SIG-M5 treated with dmso at 0.1 percent for 504 hours (cell line): ENCODE results near the gene AGAP1.

Experiments
- DNase-seq: peaks from one replicate; lab custom pipeline; 2025; ENCODE audit not compliant: unreplicated experiment; lab: John Stamatoyannopoulos, UW

Gene AGAP1

GRCh38 chr2:235606004-235606715 lies 112.3 kb downstream of the AGAP1 start:
- no peak for DNase-seq

- DNase-seq = no peak
These were observed 113.8 kb downstream of the AGAP1 start for GRCh38 chr2:235607546-235608199.

- no peak for DNase-seq
These were observed 114.5 kb downstream of the AGAP1 start for GRCh38 chr2:235608200-235608887.

- DNase-seq = no peak
These were observed 115.5 kb downstream of the AGAP1 start for GRCh38 chr2:235609321-235609720.

GRCh38 chr2:235609746-235610145 lies 115.9 kb downstream of the AGAP1 start:
- no peak for DNase-seq

- no peak for DNase-seq
These were observed 116.9 kb downstream of the AGAP1 start for GRCh38 chr2:235610696-235611257.

GRCh38 chr2:235611349-235611748 lies 117.5 kb downstream of the AGAP1 start:
- DNase-seq = no peak

GRCh38 chr2:235611756-235612155 lies 117.9 kb downstream of the AGAP1 start:
- DNase-seq = no peak

GRCh38 chr2:235612181-235612950 lies 118.5 kb downstream of the AGAP1 start:
- DNase-seq = no peak

- no peak for DNase-seq
These were observed 119.8 kb downstream of the AGAP1 start for GRCh38 chr2:235613649-235614048.

GRCh38 chr2:235614176-235614860 lies 120.5 kb downstream of the AGAP1 start:
- DNase-seq = peak; percentile 79

- no peak for DNase-seq
These were observed 121.3 kb downstream of the AGAP1 start for GRCh38 chr2:235614900-235615712.

- DNase-seq = no peak
These were observed 123.0 kb downstream of the AGAP1 start for GRCh38 chr2:235616885-235617284.

- no peak for DNase-seq
These were observed 124.2 kb downstream of the AGAP1 start for GRCh38 chr2:235618039-235618438.

- DNase-seq = no peak
These were observed 125.7 kb downstream of the AGAP1 start for GRCh38 chr2:235619544-235619943.

GRCh38 chr2:235621736-235622135 lies 127.9 kb downstream of the AGAP1 start:
- DNase-seq = no peak

GRCh38 chr2:235623111-235623510 lies 129.3 kb downstream of the AGAP1 start:
- no peak for DNase-seq

GRCh38 chr2:235623752-235624151 lies 129.9 kb downstream of the AGAP1 start:
- no peak for DNase-seq

GRCh38 chr2:235626658-235627057 lies 132.8 kb downstream of the AGAP1 start:
- no peak for DNase-seq

GRCh38 chr2:235627682-235628081 lies 133.8 kb downstream of the AGAP1 start:
- DNase-seq = no peak
